Measurements from ENCODE around the gene ICAM2. TPM values are rescaled to one million over a fixed set of nuclear protein-coding genes. Genes with fewer than 3 reads are reported as not detected.
A peak's percentile ranks its signal among the peaks of the same experiment; 100 is the strongest.

The ICAM2 gene
- total and polyA plus RNA-seq, 4 donors, result 9.6 to 17.5 (median 12.4) TPM

DNA sequence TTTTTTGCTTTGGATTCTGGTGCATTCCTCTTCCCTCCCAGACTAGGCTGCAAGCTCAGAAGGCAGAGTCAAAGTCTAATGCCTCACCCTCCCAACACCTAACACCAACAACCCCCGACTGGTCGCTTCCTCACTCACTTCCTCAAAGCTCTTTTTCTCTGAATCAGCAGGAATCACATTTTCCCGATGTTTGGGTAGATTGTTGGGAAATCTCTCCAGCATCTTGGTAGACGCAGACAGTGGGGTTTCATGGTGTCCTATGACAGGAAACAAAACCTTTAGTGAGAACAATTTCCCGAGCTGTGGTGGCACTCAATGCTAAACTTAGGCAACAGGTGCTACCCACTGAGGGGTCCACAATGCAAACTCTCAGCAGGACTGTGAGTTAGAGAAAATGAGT, 39.9 kb upstream of the ICAM2 start:
- TF ChIP-seq HNF4A (conservative IDR thresholded peaks at IDR 0.05) (no peak), RXRA (IDR thresholded peaks at IDR 0.05) (no peak)
- TF ChIP-seq, protein P1, sequence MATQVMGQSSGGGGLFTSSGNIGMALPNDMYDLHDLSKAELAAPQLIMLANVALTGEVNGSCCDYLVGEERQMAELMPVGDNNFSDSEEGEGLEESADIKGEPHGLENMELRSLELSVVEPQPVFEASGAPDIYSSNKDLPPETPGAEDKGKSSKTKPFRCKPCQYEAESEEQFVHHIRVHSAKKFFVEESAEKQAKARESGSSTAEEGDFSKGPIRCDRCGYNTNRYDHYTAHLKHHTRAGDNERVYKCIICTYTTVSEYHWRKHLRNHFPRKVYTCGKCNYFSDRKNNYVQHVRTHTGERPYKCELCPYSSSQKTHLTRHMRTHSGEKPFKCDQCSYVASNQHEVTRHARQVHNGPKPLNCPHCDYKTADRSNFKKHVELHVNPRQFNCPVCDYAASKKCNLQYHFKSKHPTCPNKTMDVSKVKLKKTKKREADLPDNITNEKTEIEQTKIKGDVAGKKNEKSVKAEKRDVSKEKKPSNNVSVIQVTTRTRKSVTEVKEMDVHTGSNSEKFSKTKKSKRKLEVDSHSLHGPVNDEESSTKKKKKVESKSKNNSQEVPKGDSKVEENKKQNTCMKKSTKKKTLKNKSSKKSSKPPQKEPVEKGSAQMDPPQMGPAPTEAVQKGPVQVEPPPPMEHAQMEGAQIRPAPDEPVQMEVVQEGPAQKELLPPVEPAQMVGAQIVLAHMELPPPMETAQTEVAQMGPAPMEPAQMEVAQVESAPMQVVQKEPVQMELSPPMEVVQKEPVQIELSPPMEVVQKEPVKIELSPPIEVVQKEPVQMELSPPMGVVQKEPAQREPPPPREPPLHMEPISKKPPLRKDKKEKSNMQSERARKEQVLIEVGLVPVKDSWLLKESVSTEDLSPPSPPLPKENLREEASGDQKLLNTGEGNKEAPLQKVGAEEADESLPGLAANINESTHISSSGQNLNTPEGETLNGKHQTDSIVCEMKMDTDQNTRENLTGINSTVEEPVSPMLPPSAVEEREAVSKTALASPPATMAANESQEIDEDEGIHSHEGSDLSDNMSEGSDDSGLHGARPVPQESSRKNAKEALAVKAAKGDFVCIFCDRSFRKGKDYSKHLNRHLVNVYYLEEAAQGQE (IDR thresholded peaks at IDR 0.05), result no peak
- TF ChIP-seq, protein P2, sequence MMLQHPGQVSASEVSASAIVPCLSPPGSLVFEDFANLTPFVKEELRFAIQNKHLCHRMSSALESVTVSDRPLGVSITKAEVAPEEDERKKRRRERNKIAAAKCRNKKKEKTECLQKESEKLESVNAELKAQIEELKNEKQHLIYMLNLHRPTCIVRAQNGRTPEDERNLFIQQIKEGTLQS (IDR thresholded peaks at IDR 0.05), result no peak
- no peak for DNase-seq (ENCODE audit: low spot score)
- H3K27me3 ChIP-seq (ENCODE audit: control insufficient read depth in 4 of 4, insufficient read depth in 4 of 4, low read length in 3 of 4), result no peaks in the 10 kb centered on the region
- peaks cover 17 to 60% (median 44%) of the 10 kb centered on the region in 4 donors for H3K36me3 ChIP-seq (ENCODE audit: control insufficient read depth in 4 of 4, insufficient read depth in 3 of 4, low read depth in 1 of 4, low read length in 3 of 4)
- no peak overlapping the region for H3K9ac ChIP-seq (ENCODE audit: low read depth in 1 of 2, low read length in 2 of 2)
- no peak overlapping the region for H3K4me3 ChIP-seq (ENCODE audit: low read depth in 1 of 3, low read length in 3 of 3)
- no peaks in the 10 kb centered on the region for H3K9me3 ChIP-seq (ENCODE audit: control insufficient read depth in 4 of 4, low read length in 3 of 4)
- WGBS, result 65% methylated on average over 5 of the region's 5 CpGs
- peaks cover 0 to 30% (median 20%) of the 10 kb centered on the region in 4 donors for H3K4me1 ChIP-seq (ENCODE audit: control insufficient read depth in 4 of 4, insufficient read depth in 4 of 4, low read length in 3 of 4)
- H3K27ac ChIP-seq (ENCODE audit: low read depth in 1 of 2, low read length in 2 of 2), result no peak overlapping the region

DNA sequence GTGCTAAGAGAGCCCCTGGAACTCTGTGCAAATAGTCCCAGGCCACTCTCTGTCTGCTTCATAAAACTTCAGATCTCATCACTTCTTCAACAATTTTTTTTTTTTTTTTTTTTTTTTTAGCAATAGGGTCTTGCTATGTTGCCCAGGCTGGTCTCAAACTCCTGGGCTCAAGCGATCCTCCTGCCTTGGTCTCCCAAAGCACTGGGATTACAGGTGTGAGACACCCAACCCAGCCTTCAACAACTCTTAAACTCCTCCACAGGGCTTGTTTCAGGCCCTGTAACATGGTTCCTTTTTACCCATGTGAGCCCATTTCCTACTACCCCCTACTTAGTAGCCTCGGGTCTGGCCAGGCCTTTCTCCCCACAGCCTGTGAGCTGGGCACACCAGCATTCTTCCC, 39.3 kb upstream of the ICAM2 start:
- TF ChIP-seq JUND (IDR thresholded peaks at IDR 0.05) (no peak), HNF4G (IDR thresholded peaks at IDR 0.05) (no peak), YY1 (IDR thresholded peaks at IDR 0.05) (no peak)
- TF ChIP-seq, protein P1 (IDR thresholded peaks at IDR 0.05), result no peak
- Histone ChIP-seq H3K27me3 (ENCODE audit: control insufficient read depth in 4 of 4, insufficient read depth in 4 of 4, low read length in 3 of 4) (no peaks in the 10 kb centered on the region), H3K4me1 (ENCODE audit: control insufficient read depth in 4 of 4, insufficient read depth in 4 of 4, low read length in 3 of 4) (peaks cover 0 to 24% (median 17%) of the 10 kb centered on the region in 4 donors), H3K27ac (ENCODE audit: low read depth in 1 of 2, low read length in 2 of 2) (no peak overlapping the region), H3K9me3 (ENCODE audit: control insufficient read depth in 4 of 4, low read length in 3 of 4) (no peaks in the 10 kb centered on the region), H3K4me3 (ENCODE audit: low read depth in 1 of 3, low read length in 3 of 3) (no peak overlapping the region), H3K9ac (ENCODE audit: low read depth in 1 of 2, low read length in 2 of 2) (no peak overlapping the region), H3K36me3 (ENCODE audit: control insufficient read depth in 4 of 4, insufficient read depth in 3 of 4, low read depth in 1 of 4, low read length in 3 of 4) (peaks cover 18 to 60% (median 47%) of the 10 kb centered on the region in 4 donors)
- no peak for DNase-seq (ENCODE audit: low spot score)
- 95% methylated on average over 2 of the region's 2 CpGs for WGBS

- H3K9me3 ChIP-seq (ENCODE audit: control insufficient read depth in 4 of 4, low read length in 3 of 4), result no peaks in the 10 kb centered on the region
- peak overlapping the region in 1 of 2 donors; percentile 25 for H3K27ac ChIP-seq (ENCODE audit: low read depth in 1 of 2, low read length in 2 of 2)
- peaks cover 0 to 17% (median 12%) of the 10 kb centered on the region in 4 donors for H3K4me1 ChIP-seq (ENCODE audit: control insufficient read depth in 4 of 4, insufficient read depth in 4 of 4, low read length in 3 of 4)
- DNase-seq (ENCODE audit: low spot score), result no peak
- H3K36me3 ChIP-seq (ENCODE audit: control insufficient read depth in 4 of 4, insufficient read depth in 3 of 4, low read depth in 1 of 4, low read length in 3 of 4), result peaks cover 22 to 63% (median 52%) of the 10 kb centered on the region in 4 donors
- WGBS, result 77% methylated on average over 5 of the region's 5 CpGs
- TF ChIP-seq FOXA1 (IDR thresholded peaks at IDR 0.05), result no peak
- no peak for TF ChIP-seq JUND (IDR thresholded peaks at IDR 0.05)
- no peak for TF ChIP-seq FOXA2 (IDR thresholded peaks at IDR 0.05)
- TF ChIP-seq CTCF (IDR thresholded peaks at IDR 0.05; ENCODE audit: low read depth, low read length, missing input control), result no peak
- TF ChIP-seq, protein P3, sequence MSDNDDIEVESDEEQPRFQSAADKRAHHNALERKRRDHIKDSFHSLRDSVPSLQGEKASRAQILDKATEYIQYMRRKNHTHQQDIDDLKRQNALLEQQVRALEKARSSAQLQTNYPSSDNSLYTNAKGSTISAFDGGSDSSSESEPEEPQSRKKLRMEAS (IDR thresholded peaks at IDR 0.05), result peak; percentile 54
- no peak overlapping the region for H3K4me3 ChIP-seq (ENCODE audit: low read depth in 1 of 3, low read length in 3 of 3)
- H3K27me3 ChIP-seq (ENCODE audit: control insufficient read depth in 4 of 4, insufficient read depth in 4 of 4, low read length in 3 of 4), result no peaks in the 10 kb centered on the region
- no peak overlapping the region for H3K9ac ChIP-seq (ENCODE audit: low read depth in 1 of 2, low read length in 2 of 2)
These were observed 38.2 kb upstream of the ICAM2 start for GRCh38 chr17:64058621-64059020.

Measured in liver (tissue), 9 donors.